MCF 10A (cell line): ENCODE measurements around the gene SOX5. TPM values are rescaled to one million over a fixed set of nuclear protein-coding genes. Genes with fewer than 3 reads are reported as not detected.
"Not testable (repeated sequence)": the region's sequence is repeated elsewhere in the genome, so short reads cannot be mapped to it uniquely, and the experiment has no call there.

ENCODE experiments used
- BruUV-seq: library from RNA; stranded (reverse); fragments of 400-500 nt; replicated peaks from 2 replicates; lab custom pipeline; 2021; lab: Mats Ljungman, UMichigan
- CTCF ChIA-PET: fragments of 300-600 bp; sonication (Branson Sonifier 250); formaldehyde crosslinking; extraction: SDS; loops from one replicate; lab custom pipeline; 2021; ENCODE audit warnings: antibody characterized with exemption, inconsistent platforms; lab: Yijun Ruan, JAX
- POLR2A ChIA-PET: fragments of 300-600, 350-650 bp; sonication (Branson Sonifier 250); formaldehyde crosslinking; extraction: SDS; loops from one replicate; lab custom pipeline; 2020; ENCODE audit warnings: antibody characterized with exemption, inconsistent platforms; lab: Yijun Ruan, JAX
- DNase-seq: peaks from one replicate; pipeline ENCODE4 v3.0.0-alpha.2; 2018; ENCODE audit not compliant: unreplicated experiment
- H3K27ac Mint-ChIP-seq: one replicate; pipeline ENCODE4 v1.8.0; 2022; ENCODE audit warnings: mild to moderate bottlenecking, low read depth, mixed read lengths; ENCODE audit not compliant: unreplicated experiment
- H3K27me3 Mint-ChIP-seq: one replicate; pipeline ENCODE4 v1.8.0; 2022; ENCODE audit warnings: mixed read lengths; ENCODE audit not compliant: insufficient read depth, unreplicated experiment
- H3K36me3 Mint-ChIP-seq: one replicate; pipeline ENCODE4 v1.8.0; 2022; ENCODE audit warnings: mild to moderate bottlenecking, moderate library complexity, mixed read lengths; ENCODE audit not compliant: insufficient read depth, unreplicated experiment
- H3K4me1 Mint-ChIP-seq: one replicate; pipeline ENCODE4 v1.8.0; 2022; ENCODE audit warnings: mixed read lengths; ENCODE audit not compliant: insufficient read depth, unreplicated experiment
- H3K4me3 Mint-ChIP-seq: one replicate; pipeline ENCODE4 v1.8.0; 2022; ENCODE audit warnings: mild to moderate bottlenecking, moderate library complexity, mixed read lengths; ENCODE audit not compliant: unreplicated experiment
- H3K9me3 Mint-ChIP-seq: one replicate; pipeline ENCODE4 v1.8.0; 2022; ENCODE audit warnings: mixed read lengths; ENCODE audit not compliant: unreplicated experiment
- CTCF ChIP-seq: fragments of 200-600 bp; IDR thresholded peaks from one replicate; pipeline ENCODE4 v1.8.0; 2022; ENCODE audit warnings: antibody characterized with exemption, mild to moderate bottlenecking; ENCODE audit not compliant: unreplicated experiment
- intact Hi-C: fragments of 100-400 bp; cut with micrococcal nuclease; formaldehyde crosslinking; loops from 2 replicates; pipeline ENCODE4 v1.14.1; 2022
- total RNA-seq: library from RNA; stranded (reverse); gene quantifications from 2 replicates; pipeline ENCODE4 v1.2.3, GENCODE V29; 2022

SOX5 gene
- total RNA-seq, 1 experiment from 2014 or later = 0.91 TPM

DNA sequence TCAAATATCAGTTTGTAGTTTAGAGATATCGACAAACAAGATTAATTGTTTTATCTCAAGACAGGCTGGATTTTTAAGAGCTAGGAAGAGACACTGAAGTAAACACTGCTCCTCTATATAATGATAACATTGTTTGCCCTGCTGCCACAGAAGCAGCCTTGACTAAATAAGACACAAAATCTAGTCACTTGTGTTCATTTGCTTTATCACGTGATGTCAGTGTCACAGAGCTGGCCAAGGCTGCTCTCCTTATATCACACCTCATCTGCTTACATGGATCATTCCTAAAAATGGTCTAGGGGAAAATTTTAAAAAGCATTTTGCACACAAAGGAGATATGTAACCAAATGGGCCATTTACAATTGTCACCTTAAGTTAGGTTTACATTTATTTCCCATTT, 64.1 kb downstream of the SOX5 start:
- no peak for TF ChIP-seq CTCF

DNA sequence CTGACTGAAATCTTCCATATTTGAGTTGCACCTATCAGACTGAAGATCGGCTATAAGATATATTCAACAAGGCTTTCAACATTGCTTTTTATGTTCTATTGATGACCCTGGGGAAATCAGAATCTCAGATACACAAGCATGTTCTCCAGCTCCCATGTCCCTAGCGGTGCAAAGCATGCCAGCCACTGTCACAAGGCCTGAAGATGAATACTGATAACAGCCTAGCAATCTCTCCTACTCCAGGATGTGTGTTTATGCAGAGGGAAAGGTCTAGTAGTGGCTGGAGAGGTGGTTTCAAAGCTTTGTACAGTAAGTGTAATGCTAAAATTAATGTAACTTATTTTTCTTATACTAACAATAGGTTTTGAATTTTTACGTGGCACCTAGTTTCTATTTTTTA, 64.6 kb downstream of the SOX5 start:
- POLR2A ChIA-PET = no interaction called here
- BruUV-seq = no TSS peak
- Mint-ChIP-seq H3K36me3 (no peaks in the 10 kb centered on the region), H3K9me3 (no peaks in the 10 kb centered on the region), H3K27ac (no peak overlapping the region), H3K4me3 (no peak overlapping the region), H3K4me1 (no peaks in the 10 kb centered on the region), H3K27me3 (peaks cover 95% of the 10 kb centered on the region)
- TF ChIP-seq CTCF = no peak
- DNase-seq = no peak
- intact Hi-C loops = no loop called here
- CTCF ChIA-PET = interaction anchor here (0.6 kb wide), 1 partner anchor 1026 kb away, joined by 3 read pairs; no protein-coding TSS in a partner anchor

More for the DNA sequence above, 64.1 kb downstream of the SOX5 start:
- BruUV-seq = no TSS peak
- peaks cover 95% of the 10 kb centered on the region for H3K27me3 Mint-ChIP-seq
- H3K27ac Mint-ChIP-seq = no peak overlapping the region
- H3K36me3 Mint-ChIP-seq = no peaks in the 10 kb centered on the region
- intact Hi-C loops = no loop called here
- no peak for DNase-seq
- H3K4me1 Mint-ChIP-seq = no peaks in the 10 kb centered on the region
- POLR2A ChIA-PET = no interaction called here
- no peak overlapping the region for H3K4me3 Mint-ChIP-seq
- no peaks in the 10 kb centered on the region for H3K9me3 Mint-ChIP-seq
- CTCF ChIA-PET = interaction anchor here (0.6 kb wide), 1 partner anchor 1026 kb away, joined by 3 read pairs; no protein-coding TSS in a partner anchor

DNA sequence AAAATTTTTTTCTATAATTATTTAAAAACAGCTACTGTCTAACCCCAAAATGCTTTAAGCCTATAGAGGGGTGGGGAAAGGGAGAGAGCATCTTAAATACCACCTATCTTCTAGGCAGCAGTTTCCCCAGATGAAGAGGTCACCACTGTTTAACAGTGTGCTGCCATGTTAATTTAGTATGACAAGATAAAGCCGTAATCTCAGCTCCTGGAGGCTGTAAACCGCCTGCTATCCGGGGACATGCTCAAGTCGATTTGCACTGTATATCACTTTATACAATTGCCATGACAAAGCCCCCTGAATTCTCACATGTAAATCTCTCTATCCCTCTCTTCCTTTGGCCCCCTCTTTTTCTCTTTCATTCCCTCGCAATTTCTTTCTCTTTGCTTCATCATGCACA, 68.5 kb downstream of the SOX5 start:
- POLR2A ChIA-PET = no interaction called here
- H3K27ac Mint-ChIP-seq = no peak overlapping the region
- H3K9me3 Mint-ChIP-seq = no peaks in the 10 kb centered on the region

DNA sequence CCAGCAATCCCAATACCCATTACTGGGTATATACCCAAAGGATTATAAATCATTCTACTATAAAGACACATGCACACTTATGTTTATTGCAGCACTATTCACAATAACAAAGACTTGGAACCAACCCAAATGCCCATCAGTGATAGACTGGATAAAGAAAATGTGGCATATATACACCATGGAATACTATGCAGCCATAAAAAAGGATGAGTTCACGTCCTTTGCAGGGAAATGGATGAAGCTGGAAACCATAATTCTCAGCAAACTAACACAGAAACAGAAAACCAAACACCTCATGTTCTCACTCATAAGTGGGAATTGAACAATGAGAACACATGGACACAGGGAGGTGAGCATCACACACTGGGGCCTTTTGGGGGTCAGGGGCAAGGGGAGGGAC, 72.9 kb downstream of the SOX5 start:
- H3K36me3 Mint-ChIP-seq, POLR2A ChIA-PET, intact Hi-C loops, BruUV-seq, H3K4me1 Mint-ChIP-seq, CTCF ChIA-PET, H3K9me3 Mint-ChIP-seq, H3K4me3 Mint-ChIP-seq, DNase-seq, H3K27ac Mint-ChIP-seq: not testable (repeated sequence)
- peaks cover 55% of the 10 kb centered on the region for H3K27me3 Mint-ChIP-seq

More for the DNA sequence above, 68.5 kb downstream of the SOX5 start:
- no peaks in the 10 kb centered on the region for H3K36me3 Mint-ChIP-seq
- intact Hi-C loops = no loop called here
- CTCF ChIA-PET = no interaction called here
- no TSS peak for BruUV-seq
- H3K4me1 Mint-ChIP-seq = no peaks in the 10 kb centered on the region
- no peak overlapping the region for H3K4me3 Mint-ChIP-seq
- no peak for TF ChIP-seq CTCF
- H3K27me3 Mint-ChIP-seq = peaks cover 77% of the 10 kb centered on the region
- no peak for DNase-seq

- TF ChIP-seq CTCF = no peak
- CTCF ChIA-PET = no interaction called here
- no TSS peak for BruUV-seq
- no peaks in the 10 kb centered on the region for H3K9me3 Mint-ChIP-seq
- no peak overlapping the region for H3K27ac Mint-ChIP-seq
- H3K4me1 Mint-ChIP-seq = no peaks in the 10 kb centered on the region
- DNase-seq = no peak
- intact Hi-C loops = no loop called here
- H3K4me3 Mint-ChIP-seq = no peak overlapping the region
- H3K36me3 Mint-ChIP-seq = no peaks in the 10 kb centered on the region
- POLR2A ChIA-PET = no interaction called here
- H3K27me3 Mint-ChIP-seq = peaks cover 96% of the 10 kb centered on the region
Measured at GRCh38 chr12:23867794-23868193, 81.7 kb downstream of the SOX5 start.
